Esophagus muscularis mucosa (tissue), 3 donors: ENCODE data around the gene FGF5.

ENCODE experiments used
- POLR2A ChIP-seq: fragments of 450-650 bp; IDR thresholded peaks from one replicate; pipeline ENCODE4 v1.6.1; 2017; ENCODE audit warnings: antibody characterized with exemption, moderate library complexity, mild to moderate bottlenecking, low read depth
- POLR2AphosphoS5 ChIP-seq, 2 donors: sonication (generic); formaldehyde crosslinking; IDR thresholded peaks; one replicate each; pipeline ENCODE4 v1.6.1; 2017; ENCODE audit warnings: antibody characterized with exemption in 2 of 2
- TF ChIP-seq, protein P1 (sequence below), 3 experiments: fragments of 200-600 bp in 2 of 3; fragments of 450-650 bp in 1 of 3; sonication (generic) in 2 of 3; IDR thresholded peaks; one replicate each; pipeline ENCODE4 v1.5.1; 2017 to 2019; ENCODE audit warnings: antibody characterized with exemption in 3 of 3, mild to moderate bottlenecking in 2 of 3, moderate library complexity in 1 of 3

DNA sequence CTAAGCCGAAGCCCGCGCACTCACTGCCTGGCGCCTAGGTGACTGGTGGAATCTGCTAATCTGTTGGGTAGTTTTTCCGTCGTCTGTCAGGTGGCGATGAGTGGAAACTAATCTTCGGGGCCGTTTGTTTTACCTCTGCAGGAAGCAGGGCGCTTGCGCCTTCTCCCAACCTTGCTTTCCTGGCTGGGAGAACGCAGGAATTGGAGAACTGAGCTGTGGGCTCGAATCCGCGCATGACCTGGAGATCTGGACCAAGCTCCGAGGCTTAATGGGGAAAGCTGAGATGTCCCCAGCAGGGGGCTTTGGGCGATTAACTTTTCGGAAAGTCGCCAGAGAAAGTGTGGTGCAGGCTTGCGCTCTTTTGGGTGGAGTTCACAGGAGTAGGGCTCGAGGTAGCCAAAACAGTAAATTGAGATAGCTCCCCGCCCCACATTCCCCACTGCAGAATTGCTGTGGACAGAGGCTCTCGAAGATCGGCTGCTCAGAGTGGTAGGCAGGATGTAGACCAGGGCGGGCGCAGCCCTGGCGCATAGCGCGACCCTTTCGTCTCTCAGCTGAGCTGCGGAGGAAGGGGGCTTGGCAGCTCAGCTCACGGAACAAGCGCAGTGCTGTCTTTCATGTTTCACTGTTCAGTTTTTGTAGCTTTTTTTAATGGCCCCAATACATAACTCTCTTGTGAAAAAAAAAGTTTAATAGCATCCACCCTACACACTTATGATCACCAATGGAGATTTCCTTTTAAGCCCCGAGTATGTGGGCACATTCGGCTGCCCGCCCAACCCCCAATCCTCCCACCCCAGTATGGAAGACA, 2.7 kb upstream of the FGF5 start:
- TF ChIP-seq, protein P1, sequence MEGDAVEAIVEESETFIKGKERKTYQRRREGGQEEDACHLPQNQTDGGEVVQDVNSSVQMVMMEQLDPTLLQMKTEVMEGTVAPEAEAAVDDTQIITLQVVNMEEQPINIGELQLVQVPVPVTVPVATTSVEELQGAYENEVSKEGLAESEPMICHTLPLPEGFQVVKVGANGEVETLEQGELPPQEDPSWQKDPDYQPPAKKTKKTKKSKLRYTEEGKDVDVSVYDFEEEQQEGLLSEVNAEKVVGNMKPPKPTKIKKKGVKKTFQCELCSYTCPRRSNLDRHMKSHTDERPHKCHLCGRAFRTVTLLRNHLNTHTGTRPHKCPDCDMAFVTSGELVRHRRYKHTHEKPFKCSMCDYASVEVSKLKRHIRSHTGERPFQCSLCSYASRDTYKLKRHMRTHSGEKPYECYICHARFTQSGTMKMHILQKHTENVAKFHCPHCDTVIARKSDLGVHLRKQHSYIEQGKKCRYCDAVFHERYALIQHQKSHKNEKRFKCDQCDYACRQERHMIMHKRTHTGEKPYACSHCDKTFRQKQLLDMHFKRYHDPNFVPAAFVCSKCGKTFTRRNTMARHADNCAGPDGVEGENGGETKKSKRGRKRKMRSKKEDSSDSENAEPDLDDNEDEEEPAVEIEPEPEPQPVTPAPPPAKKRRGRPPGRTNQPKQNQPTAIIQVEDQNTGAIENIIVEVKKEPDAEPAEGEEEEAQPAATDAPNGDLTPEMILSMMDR (IDR thresholded peaks at IDR 0.05): no peak
- TF ChIP-seq POLR2A (no peak), POLR2AphosphoS5 (IDR thresholded peaks at IDR 0.05) (no peak)
